GM12873 (cell line): Measurements from ENCODE around the gene MPC1.

Source experiments
- CTCF ChIP-seq: IDR thresholded peaks from 2 replicates; pipeline ENCODE4 v1.5.1; 2012; ENCODE audit warnings: low read depth, mild to moderate bottlenecking, moderate library complexity, low read length, control low read depth; ENCODE audit not compliant: insufficient read depth; ENCODE audit errors: missing control alignments

The MPC1 gene

GRCh38 chr6:166341464-166341863, 41.3 kb downstream of the MPC1 start:
- TF ChIP-seq CTCF = no peak

GRCh38 chr6:166338854-166339253, 43.9 kb downstream of the MPC1 start:
- TF ChIP-seq CTCF = no peak

GRCh38 chr6:166336847-166337246, 45.9 kb downstream of the MPC1 start:
- TF ChIP-seq CTCF = no peak

GRCh38 chr6:166335378-166336302, 47.1 kb downstream of the MPC1 start:
- no peak for TF ChIP-seq CTCF

- TF ChIP-seq CTCF = no peak
Observed at GRCh38 chr6:166334878-166335277, 47.9 kb downstream of the MPC1 start.

- TF ChIP-seq CTCF = no peak
Observed at GRCh38 chr6:166333172-166333995, 49.4 kb downstream of the MPC1 start.
